Testis (tissue), 2 donors: ENCODE results near the gene CSNK1G2.

Experiments
- CTCF ChIP-seq, 3 experiments: fragments of 450-650 bp in 2 of 3; fragments of 200-600 bp in 1 of 3; sonication (generic) in 1 of 3; IDR thresholded peaks; one replicate each; pipeline ENCODE4 v1.5.1; 2016 to 2019; ENCODE audit warnings: antibody characterized with exemption in 3 of 3, mild to moderate bottlenecking in 2 of 3, moderate library complexity in 1 of 3
- POLR2A ChIP-seq: fragments of 450-650 bp; IDR thresholded peaks from one replicate; pipeline ENCODE4 v1.6.1; 2017; ENCODE audit warnings: antibody characterized with exemption, mild to moderate bottlenecking, moderate library complexity

GRCh38 chr19:1991018-1991913 is 50.3 kb downstream of the CSNK1G2 start:
- TF ChIP-seq CTCF (IDR thresholded peaks at IDR 0.05) (no peak), POLR2A (no peak)
